HG03045 (cell line): Measurements from ENCODE around the gene TSPEAR.
"Not testable (repeated sequence)": the region's sequence is repeated elsewhere in the genome, so short reads cannot be mapped to it uniquely, and the experiment has no call there.

ENCODE experiments used
- ATAC-seq: cut with Tn5 transposase; IDR thresholded peaks from one replicate; pipeline ENCODE4 v1.9.1; 2021; ENCODE audit warnings: mild to moderate bottlenecking, moderate library complexity; ENCODE audit not compliant: unreplicated experiment

Gene TSPEAR

DNA sequence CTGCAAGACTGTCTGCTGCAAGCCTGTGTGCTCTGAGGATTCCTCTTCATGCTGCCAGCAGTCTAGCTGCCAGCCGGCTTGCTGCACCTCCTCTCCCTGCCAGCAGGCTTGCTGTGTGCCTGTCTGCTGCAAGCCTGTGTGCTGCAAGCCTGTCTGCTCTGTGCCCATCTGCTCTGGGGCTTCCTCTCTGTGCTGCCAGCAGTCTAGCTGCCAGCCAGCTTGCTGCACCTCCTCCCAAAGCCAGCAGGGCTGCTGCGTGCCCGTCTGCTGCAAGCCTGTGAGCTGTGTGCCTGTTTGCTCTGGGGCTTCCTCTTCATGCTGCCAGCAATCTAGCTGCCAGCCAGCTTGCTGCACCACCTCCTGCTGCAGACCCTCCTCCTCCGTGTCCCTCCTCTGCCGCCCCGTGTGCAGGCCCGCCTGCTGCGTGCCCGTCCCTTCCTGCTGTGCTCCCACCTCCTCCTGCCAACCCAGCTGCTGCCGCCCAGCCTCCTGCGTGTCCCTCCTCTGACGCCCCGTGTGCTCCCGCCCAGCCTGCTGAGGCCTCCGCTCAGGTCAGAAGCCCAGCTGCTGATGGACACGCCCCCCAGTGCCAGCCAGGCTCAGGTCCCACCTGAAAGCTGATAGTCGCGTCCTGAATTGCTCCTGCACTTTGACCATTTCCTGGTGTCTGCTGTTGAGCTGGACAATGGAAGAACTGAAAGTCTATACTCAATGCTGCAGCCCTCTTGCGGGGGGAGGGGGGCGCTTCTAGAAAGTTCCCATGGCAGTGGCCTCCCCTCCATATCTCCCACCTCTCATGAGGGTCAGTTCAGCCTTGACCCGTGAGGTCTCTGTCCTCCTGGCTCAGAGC, 136.7 kb downstream of the TSPEAR start:
- ATAC-seq, result no peak

DNA sequence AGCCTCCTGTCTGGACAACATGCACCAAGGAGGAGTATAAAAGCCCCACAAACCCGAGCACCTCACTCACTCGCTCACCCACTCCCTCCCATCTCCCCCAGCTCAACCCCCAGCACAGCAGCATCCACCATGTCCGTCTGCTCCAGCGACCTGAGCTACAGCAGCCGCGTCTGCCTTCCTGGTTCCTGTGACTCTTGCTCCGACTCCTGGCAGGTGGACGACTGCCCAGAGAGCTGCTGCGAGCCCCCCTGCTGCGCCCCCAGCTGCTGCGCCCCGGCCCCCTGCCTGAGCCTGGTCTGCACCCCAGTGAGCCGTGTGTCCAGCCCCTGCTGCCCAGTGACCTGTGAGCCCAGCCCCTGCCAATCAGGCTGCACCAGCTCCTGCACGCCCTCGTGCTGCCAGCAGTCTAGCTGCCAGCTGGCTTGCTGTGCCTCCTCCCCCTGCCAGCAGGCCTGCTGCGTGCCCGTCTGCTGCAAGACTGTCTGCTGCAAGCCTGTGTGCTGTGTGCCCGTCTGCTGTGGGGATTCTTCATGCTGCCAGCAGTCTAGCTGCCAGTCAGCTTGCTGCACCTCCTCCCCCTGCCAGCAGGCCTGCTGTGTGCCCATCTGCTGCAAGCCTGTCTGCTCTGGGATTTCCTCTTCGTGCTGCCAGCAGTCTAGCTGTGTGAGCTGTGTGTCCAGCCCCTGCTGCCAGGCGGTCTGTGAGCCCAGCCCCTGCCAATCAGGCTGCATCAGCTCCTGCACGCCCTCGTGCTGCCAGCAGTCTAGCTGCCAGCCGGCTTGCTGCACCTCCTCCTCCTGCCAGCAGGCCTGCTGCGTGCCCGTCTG, 137.5 kb downstream of the TSPEAR start, which contains the start of gene KRTAP10-4:
Gene KRTAP10-4 (plus strand): TSS at position 100 of the 827 bp plus-strand sequence. CDS start 30 bp downstream, at position 130.
- ATAC-seq, result not testable (repeated sequence)

DNA sequence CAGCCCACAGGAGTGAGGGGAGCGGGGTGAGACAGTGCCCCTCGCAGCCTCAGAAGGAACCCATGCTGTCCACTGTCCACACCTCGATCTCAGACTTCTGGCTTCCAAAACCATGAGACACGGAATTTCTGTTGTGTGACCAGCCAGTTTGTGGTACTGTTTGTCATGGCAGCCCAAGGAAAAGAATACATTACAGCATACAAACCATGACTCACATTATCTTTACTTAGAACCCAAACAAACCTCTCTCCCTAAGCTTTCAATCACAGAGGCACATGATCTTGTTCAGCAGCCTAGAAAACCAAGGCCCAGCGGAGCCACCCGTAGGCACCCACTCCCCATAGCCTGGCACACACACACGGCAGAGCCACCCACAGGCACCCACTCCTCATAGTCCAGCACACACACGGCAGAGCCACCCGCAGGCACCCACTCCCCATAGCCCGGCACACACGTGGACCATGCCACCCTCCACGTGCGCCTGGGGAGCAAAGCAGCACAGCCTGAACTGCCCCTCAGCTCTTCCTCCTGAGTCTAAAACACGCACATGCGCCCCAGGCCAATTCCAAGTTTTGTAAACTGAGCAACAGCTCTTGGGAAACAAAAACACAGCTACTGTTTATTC, 138.3 kb downstream of the TSPEAR start:
- no peak for ATAC-seq

DNA sequence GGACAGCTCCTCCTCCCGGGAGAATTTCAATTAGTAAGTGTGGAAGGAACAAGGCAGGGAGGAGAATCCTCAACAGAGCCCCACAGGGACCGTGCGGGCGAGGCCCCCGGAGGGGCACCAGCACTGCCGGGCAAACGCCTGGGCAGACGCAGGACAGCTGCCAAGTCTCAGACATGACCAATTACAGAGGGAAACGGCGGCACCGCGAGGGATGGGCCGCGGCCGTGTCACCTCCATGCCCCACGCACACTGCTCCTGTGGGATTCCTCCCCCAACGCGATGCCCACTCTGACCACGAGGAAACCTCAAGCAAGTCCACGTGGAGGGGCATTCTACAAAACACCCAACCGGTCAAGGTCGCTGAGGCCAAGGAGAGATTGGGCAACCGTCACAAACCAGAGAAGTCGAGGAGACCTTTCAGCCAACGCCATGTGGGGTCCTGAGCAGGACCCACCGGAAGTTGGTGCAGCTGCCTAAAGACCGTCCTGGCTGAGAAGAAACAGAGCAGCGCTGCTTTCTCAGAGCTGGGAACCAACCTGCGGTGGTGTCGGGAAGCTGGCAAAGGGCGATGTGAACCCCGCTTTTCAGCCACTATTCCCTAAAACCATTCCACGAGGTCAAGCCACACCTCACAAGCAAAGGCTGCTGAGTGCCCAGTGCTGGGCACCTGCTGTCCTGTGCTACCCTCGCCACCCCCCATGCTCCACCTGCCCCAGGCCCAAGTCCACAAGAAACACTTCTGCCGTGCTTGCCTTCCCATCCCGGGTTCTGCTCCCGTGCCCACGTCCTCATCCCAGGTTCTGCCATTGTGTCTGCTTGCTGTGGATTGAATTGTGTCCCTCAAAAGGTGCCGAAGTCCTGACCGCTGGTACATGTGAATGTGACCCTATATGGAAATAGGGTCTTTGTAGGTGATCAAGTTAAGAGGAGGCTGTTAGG, 139.3 kb downstream of the TSPEAR start:
- no peak for ATAC-seq

DNA sequence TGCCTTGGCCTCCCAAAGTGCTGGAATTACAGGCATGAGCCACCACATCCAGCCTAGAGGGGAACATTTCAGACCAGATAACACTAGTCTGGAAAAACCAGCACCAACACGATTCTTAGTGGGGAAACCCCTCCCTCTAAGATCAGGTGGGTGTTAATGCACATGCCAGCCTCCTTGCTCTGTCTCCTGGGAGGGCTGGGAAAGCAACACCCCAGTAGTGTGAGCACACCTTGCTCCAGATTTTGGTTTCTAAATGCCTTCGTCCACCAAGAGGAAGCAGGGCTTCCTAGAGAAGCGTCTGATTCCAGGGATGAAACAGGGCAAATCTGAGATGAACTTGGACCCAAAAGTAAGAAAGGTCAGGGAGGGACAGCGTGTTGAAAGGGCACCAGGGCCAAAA, 140.1 kb downstream of the TSPEAR start:
- ATAC-seq, result no peak

DNA sequence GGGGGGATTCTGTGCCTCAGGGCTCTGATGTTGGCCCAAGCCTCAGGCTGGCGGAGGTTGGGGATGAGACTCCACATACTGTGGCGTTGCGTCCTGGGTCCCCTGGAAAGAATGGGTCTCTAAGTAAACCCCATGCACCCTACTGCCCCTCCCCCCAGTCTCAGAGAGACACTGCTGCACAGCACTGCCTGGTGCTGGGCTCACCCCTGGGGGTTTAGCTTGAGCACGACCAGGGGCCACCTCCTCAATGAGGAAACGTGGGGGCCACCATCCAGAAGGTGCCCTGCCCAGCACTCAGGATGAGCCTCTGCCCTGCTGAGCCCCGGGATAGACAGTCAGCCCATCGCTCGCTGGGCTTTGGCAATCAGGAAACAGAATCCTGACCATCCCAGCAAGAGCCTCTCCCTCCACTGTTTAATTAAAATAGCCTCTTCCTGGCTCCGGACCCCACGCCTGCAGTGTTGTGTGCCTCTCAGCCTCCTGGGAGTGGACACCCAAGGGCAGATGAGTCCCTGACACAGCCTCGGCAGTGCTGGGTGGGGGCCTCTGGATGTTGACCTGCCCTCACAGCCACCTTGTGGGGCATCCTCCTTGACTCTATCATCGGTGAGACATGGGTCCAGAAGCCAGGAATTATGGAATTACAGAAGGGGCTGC, 141.4 kb downstream of the TSPEAR start:
- ATAC-seq, result no peak

DNA sequence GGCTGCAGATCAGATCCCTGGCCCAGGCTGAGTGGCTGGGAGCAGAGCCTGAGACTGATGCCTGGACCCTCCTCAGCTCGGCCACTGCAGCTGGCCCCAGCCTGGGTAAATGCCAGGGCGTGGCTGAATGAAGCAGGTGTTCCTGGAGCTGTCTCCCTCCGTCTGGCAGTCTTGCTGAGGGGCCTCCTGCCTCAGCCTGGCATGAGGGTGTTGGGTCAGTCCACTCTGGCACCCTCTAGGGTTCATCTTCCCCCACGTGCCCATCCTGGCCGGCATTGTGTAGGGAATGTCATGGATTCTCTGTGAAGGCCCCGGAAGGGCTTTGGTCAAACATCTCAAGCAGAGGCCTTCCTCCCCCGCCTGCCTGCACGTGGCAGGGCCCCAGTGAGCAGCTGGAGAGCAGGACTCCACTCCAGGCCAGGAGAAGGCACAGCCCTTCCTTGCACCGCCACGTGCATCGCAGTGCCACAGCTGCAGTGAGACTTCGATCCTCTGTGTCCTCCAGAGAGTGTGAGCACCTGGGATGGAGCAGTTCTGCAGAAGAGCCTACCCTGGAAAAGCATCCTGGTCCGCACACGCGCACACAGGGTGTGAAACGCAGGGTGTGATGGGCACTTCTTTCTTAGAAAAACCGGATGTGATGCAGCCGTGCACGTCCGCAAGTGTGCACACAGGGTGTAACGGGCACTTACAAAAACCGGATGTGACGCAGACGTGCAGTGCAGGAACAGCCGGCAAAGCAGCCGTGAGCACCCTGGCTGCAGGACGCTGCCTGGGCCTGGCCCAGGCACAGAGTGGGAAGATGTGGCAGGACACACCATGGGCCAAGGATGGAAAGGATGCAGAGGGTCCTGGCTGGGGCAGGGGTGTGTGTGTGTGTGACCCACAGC, 142.5 kb downstream of the TSPEAR start:
- no peak for ATAC-seq

DNA sequence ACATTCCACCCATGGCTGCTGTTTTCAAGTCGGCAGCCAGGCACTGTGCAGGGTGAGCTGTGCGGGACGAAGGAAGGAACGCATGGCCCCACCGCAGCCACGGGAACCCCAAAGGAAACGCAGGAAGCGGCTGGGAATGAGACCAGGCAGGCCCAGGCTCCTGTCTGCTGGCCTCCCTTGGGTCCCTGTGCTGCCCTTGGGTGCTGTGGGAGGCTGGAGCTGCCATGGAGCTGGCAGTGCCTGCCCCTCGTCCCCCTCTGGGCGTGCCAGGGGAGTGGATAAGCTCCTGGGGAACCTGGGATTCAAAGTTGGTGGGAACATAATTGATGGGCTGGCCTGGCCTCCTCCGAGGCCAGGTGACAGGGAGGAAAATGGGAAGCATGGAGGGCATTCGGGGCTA, 143.1 kb downstream of the TSPEAR start:
- ATAC-seq, result no peak

DNA sequence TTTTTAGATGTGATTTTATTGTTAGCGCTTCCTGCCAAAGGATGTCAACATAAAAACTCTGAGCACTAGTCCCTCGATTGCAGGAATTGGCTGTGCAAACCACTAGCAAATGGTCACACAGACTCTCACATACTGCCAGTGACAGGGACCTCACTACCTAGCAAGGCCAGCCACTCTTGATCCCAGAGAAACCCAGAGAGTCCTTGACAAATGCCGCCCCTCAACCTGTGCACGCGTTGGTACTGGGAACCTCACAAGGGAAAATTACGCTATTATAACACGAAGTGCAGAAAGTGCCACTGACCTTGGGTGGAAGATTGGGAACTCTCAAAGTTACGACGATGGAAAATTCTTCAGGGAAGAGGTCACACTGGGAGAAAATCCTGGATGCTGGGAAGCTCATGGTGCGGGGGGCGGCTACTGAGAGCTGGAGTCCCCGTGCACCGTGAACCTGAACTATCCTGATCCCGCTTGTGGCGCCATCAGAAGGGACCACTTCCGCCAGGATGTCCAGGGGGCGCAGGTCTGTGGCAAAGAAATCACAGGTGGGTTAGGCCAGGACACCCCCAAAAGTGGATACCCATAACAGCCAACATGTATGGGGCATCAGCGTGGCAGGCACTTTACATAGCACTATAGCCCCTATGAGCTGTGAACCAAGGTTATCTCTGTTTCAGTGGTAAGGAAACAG, 143.7 kb downstream of the TSPEAR start:
- ATAC-seq, result no peak

DNA sequence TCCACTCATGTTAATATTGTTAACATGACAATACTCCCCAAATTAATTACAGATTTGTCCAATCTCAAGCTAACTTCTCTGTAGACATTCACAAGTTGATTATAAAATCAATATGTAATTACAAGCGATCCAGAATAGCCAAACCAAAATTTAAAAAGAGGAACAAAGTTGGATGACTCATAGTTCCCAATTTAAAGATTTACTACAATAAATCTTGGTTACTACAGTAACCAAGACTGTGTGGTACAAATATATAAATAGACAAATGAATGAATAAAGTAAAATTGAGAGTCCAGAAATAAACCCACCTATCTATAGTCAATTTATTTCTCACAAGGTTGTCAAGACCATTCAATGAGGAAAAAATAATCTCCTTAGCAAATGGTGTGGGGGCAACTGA, 145.0 kb downstream of the TSPEAR start:
- no peak for ATAC-seq

DNA sequence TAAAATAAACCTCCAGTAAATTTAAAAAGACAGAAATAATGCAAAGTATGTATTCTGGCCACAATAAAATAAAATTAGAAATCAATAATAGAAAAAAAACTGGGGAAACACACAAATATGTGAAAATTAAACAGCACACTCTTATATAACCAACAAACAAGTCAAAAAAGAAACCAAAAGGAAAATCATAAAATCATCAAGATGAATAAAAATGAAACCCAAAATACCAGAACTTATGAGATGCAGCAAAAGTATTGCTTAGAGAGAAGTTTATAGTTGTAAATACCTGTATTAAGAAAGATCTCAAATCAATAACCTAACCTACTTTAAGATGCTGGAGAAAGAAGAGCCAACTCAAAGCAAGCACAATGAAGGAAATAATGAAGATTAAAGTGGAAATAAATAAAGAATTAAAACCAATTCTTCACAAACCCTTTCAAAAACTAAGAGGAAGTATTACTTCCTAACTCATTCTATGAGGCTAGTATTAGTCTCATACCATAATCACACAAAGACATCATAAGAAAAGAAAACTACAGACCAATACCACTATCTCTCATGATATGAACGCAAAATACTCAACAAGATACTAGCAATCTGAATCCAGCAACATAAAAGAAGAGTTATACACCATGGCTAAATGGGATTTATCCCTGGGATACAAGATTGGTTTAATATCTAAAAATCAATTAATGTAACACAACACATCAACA, 146.3 kb downstream of the TSPEAR start:
- ATAC-seq, result no peak

DNA sequence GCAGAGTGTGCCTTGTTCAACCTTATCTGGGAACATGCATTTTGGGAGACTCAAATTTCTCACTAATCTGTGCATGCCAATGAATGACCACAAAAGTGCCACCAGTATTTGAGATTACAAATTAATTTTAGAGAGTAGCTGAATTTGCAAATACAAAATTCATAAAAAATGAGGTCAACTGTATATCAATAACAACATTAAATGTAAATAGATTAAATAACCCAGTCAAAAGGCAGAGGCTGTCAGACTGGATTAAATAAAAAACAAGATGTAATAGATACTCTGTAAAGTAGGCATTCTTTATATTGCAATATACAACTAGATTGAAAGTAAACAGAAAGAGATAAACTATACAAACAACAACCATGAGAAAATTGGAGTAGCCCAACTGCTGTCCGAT, 147.3 kb downstream of the TSPEAR start:
- ATAC-seq, result no peak

DNA sequence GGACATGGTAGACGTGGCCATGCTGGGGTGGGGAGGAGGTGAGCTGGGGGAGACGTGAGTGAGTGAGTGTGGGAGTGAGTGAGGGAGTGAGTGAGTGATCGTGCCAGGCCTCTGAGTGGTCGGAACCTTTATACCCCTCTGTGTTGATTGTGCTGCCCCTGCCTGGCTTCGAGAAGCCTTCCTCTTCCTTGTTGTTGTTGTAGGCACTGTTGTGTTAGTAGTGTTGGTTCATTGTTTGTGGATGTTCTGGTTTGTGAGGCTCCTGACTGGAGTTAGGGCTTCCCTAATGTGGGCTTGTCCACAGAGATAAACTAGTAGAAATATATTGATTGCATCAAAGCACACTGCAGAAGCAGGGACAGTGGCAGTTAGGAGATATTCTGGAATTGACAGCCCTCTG, 152.7 kb downstream of the TSPEAR start, which contains the start of gene KRTAP10-3:
Gene KRTAP10-3 (minus strand): TSS at position 101 of the 400 bp plus-strand sequence. CDS start 80 bp downstream, at position 21.
- ATAC-seq, result no peak

DNA sequence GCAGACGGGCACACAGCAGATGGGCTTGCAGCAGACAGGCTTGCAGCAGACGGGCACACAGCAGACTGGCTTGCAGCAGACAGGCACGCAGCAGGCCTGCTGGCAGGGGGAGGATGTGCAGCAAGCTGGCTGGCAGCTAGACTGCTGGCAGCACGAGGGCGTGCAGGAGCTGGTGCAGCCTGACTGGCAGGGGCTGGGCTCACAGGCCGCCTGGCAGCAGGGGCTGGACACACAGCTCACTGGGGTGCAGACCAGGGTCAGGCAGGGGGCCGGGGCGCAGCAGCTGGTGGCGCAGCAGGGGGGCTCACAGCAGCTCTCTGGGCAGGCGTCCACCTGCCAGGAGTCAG, 153.1 kb downstream of the TSPEAR start:
- ATAC-seq, result not testable (repeated sequence)

DNA sequence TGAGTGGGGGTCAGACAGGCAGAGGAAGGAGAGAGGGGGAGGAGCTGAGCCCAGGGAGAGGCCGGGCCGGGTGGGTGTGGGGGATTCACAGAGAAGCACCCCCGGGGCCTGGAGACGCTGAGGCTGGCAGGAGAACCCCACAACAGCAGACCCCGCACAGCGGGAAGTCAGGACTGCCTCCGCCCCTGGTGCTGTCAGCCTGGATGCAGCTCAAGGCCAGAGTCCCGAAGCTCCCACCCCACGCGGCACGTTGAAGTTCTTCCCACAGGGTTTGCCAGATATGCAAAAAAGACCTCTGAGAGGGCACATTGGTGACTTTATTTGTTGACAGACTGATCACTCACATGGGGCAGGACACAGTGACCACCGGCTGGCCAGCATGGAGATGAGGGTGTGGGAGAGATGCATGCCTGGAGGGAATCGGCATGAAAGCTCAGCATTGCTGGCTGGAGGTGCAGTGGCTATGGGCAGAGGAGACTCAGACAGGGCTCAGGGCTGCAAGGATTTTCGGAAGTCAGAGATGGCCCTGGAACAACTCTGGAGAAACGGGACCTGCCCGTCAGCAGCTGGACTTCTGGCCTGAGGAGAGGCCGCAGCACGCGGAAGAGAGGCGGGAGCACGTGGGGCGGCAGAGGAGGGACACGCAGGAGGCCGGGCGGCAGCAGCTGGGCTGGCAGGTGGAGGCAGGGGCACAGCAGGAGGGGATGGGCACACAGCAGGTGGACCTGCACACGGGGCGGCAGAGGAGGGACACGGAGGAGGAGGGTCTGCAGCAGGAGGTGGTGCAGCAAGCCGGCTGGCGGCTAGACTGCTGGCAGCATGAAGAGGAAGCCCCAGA, 153.7 kb downstream of the TSPEAR start:
- ATAC-seq, result no peak

DNA sequence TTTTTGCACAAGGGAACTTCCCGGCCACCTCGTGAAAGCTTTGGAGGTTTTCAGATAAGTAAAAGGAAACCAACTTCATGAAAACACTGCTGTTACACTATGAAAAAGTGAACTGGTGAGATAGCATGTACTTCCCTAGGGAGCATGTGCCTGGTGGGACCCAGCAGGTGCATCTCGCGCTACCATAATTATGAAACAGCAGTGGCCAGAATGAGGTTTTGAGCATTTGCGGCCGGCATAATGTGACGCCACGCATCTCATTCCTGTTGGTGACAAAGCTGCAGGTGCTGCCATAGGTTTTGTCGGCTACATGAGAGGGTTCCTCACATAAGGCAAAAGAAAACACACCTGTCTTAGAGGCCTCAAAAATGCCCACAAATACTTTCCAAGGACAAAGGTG, 154.5 kb downstream of the TSPEAR start:
- no peak for ATAC-seq
